Ascending aorta (tissue), 2 donors: ENCODE measurements around the gene MCM9. TPM values are rescaled to one million over a fixed set of nuclear protein-coding genes. Genes with fewer than 3 reads are reported as not detected.
"Not testable (repeated sequence)": the region's sequence is repeated elsewhere in the genome, so short reads cannot be mapped to it uniquely, and the experiment has no call there.

Source experiments
- DNase-seq, 2 donors: peaks; one replicate each; pipeline ENCODE4 v3.0.0-alpha.2; 2019; ENCODE audit warnings: low spot score in 2 of 2
- H3K27ac ChIP-seq, 2 donors: fragments of 200-600 bp; sonication (generic); one replicate each; pipeline ENCODE4 v1.5.1; 2016 to 2017; ENCODE audit warnings: mild to moderate bottlenecking in 1 of 2
- H3K27me3 ChIP-seq: fragments of 200-600 bp; sonication (generic); one replicate; pipeline ENCODE4 v1.5.1; 2017
- H3K36me3 ChIP-seq, 2 donors: fragments of 200-600 bp; sonication (generic); one replicate each; pipeline ENCODE4 v1.5.1; 2016
- H3K4me1 ChIP-seq, 2 donors: fragments of 200-600 bp; sonication (generic); one replicate each; pipeline ENCODE4 v1.5.1; 2016 to 2017; ENCODE audit warnings: mild to moderate bottlenecking in 1 of 2
- H3K4me3 ChIP-seq, 2 donors: fragments of 200-600 bp; sonication (generic); one replicate each; pipeline ENCODE4 v1.5.1; 2016 to 2017; ENCODE audit warnings: mild to moderate bottlenecking in 1 of 2
- H3K9me3 ChIP-seq, 2 donors: fragments of 200-600 bp; sonication (generic); one replicate each; pipeline ENCODE4 v1.5.1; 2016
- intact Hi-C: fragments of 100-400 bp; cut with DNase I; formaldehyde crosslinking; loops from one replicate; pipeline ENCODE4 v1.15.1; 2023
- total RNA-seq: library from RNA; depleted of rRNA; stranded (reverse); fragments of >200 nt; gene quantifications from one replicate; pipeline ENCODE4 v1.1.0, GENCODE V29; 2016
- TF ChIP-seq, protein P1 (sequence below), 3 experiments: fragments of 200-600 bp in 2 of 3; fragments of 450-650 bp in 1 of 3; sonication (generic) in 2 of 3; IDR thresholded peaks; one replicate each; pipeline ENCODE4 v1.5.1; 2016 to 2019; ENCODE audit warnings: antibody characterized with exemption in 3 of 3, mild to moderate bottlenecking in 1 of 3, moderate library complexity in 1 of 3

The MCM9 gene
- total RNA-seq, 1 donor from 2014 or later, result 5.5 TPM

DNA sequence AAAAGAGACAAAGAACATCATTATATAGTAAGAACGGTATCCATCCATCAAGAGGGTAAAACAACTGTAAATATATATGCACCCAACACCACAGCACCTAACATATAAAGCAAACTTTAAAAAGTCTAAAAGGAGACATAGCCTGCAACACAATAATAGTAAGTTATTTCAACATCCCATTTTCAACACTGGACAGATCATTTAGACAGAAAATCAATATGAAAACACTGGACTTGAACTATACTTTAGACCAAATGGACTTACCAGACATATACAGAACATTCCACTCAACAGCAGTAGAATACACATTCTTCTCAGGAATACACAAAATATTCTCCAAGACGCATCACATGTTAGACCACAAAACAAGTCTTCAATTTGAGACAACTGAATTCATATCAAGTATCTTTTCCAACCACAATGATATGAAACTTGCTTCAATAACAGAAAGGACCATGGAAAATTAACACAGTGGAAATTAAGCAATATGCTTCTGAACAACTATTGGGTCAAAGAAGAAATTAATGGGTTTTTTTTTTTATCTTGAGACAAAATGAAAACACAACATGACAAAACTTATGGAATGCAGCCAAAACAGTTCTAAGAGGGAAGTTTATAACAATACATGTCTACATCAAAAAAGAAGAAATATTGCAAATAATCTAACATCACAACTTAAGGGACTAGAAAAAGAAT, 64.9 kb downstream of the MCM9 start:
- TF ChIP-seq, protein P1, sequence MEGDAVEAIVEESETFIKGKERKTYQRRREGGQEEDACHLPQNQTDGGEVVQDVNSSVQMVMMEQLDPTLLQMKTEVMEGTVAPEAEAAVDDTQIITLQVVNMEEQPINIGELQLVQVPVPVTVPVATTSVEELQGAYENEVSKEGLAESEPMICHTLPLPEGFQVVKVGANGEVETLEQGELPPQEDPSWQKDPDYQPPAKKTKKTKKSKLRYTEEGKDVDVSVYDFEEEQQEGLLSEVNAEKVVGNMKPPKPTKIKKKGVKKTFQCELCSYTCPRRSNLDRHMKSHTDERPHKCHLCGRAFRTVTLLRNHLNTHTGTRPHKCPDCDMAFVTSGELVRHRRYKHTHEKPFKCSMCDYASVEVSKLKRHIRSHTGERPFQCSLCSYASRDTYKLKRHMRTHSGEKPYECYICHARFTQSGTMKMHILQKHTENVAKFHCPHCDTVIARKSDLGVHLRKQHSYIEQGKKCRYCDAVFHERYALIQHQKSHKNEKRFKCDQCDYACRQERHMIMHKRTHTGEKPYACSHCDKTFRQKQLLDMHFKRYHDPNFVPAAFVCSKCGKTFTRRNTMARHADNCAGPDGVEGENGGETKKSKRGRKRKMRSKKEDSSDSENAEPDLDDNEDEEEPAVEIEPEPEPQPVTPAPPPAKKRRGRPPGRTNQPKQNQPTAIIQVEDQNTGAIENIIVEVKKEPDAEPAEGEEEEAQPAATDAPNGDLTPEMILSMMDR (IDR thresholded peaks at IDR 0.05), result no peak
- no peak for DNase-seq
- Histone ChIP-seq H3K27ac (no peak overlapping the region), H3K9me3 (peaks cover 0 to 3% of the 10 kb centered on the region in 2 donors), H3K4me3 (no peak overlapping the region), H3K4me1 (no peaks in the 10 kb centered on the region), H3K36me3 (no peaks in the 10 kb centered on the region), H3K27me3 (no peaks in the 10 kb centered on the region)
- intact Hi-C loops, result no loop called here

DNA sequence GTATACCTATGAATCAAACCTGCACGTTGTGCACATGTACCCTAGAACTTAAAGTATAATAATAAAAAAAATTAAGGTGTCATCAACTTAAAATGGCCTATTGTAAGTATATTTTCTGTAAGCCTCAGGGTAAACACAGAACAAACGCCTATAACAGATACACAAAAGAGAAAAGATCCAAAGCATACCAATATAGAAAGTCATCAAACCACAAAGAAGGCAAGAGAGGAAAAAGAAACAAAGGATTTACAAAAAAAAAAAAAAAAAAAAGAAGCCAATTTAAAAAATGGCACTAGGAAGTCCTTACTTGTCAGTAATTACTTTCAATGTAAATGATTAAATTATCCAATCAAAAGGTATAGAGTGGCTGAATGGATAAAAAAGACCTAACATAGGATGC, 65.6 kb downstream of the MCM9 start:
- Histone ChIP-seq H3K4me1 (no peaks in the 10 kb centered on the region), H3K27ac (no peak overlapping the region), H3K9me3 (peaks cover 0 to 3% of the 10 kb centered on the region in 2 donors), H3K27me3 (no peaks in the 10 kb centered on the region), H3K36me3 (no peaks in the 10 kb centered on the region), H3K4me3 (no peak overlapping the region)
- DNase-seq, result no peak
- TF ChIP-seq, protein P1 (IDR thresholded peaks at IDR 0.05), result no peak
- intact Hi-C loops, result no loop called here

DNA sequence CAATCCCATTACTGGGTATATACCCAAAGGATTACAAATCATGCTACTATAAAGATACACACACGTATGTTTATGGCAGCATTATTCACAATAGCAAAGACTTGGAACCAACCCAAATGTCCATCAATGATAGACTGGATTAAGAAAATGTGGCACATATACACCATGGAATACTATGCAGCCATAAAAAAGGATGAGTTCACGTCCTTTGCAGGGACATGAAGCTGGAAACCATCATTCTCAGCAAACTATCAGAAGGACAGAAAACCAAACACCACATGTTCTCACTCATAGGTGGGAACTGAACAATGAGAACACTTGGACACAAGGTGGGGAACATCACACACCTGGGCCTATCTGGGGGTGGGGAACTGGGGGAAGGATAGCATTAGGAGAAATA, 66.1 kb downstream of the MCM9 start:
- H3K36me3 ChIP-seq, H3K27ac ChIP-seq, DNase-seq, H3K4me3 ChIP-seq, H3K9me3 ChIP-seq, H3K4me1 ChIP-seq, intact Hi-C loops, H3K27me3 ChIP-seq: not testable (repeated sequence)

DNA sequence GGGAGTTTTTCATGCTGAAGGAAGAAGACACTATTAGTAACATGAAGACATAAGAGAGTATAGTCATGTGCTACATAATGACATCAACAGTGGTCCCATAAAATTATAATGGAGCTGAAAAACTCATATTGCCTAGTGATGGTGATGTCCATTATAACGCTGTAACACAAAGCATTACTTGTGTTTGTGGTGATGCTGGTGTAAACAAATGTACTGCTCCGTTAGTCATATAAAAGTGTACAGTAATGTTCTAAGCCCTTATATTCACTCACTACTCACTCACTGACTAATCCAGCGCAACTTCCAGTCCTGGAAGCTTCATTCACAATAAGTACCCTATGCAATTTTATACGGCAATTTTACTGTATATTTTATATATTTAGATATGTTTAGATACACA, 67.8 kb downstream of the MCM9 start:
- DNase-seq, result no peak
- intact Hi-C loops, result no loop called here
- Histone ChIP-seq H3K9me3 (peaks cover 0 to 3% of the 10 kb centered on the region in 2 donors), H3K36me3 (no peaks in the 10 kb centered on the region), H3K27ac (no peak overlapping the region), H3K4me3 (no peak overlapping the region), H3K27me3 (no peaks in the 10 kb centered on the region), H3K4me1 (no peaks in the 10 kb centered on the region)
- TF ChIP-seq, protein P1 (IDR thresholded peaks at IDR 0.05), result no peak

DNA sequence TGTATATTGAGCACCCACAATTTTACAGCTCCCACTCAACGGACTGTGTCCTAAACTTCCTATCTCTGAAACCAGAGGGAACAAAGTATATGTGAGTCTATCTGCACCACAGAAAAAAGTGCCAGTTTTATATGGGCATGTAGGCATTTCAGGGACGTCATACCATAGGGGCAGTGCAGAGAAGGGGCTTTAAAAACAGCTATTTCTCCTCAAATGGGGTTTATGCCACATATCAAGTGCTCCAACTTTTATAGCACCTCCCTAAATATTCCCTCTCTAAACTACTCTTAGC, 69.9 kb downstream of the MCM9 start:
- peaks cover 0 to 3% of the 10 kb centered on the region in 2 donors for H3K9me3 ChIP-seq

DNA sequence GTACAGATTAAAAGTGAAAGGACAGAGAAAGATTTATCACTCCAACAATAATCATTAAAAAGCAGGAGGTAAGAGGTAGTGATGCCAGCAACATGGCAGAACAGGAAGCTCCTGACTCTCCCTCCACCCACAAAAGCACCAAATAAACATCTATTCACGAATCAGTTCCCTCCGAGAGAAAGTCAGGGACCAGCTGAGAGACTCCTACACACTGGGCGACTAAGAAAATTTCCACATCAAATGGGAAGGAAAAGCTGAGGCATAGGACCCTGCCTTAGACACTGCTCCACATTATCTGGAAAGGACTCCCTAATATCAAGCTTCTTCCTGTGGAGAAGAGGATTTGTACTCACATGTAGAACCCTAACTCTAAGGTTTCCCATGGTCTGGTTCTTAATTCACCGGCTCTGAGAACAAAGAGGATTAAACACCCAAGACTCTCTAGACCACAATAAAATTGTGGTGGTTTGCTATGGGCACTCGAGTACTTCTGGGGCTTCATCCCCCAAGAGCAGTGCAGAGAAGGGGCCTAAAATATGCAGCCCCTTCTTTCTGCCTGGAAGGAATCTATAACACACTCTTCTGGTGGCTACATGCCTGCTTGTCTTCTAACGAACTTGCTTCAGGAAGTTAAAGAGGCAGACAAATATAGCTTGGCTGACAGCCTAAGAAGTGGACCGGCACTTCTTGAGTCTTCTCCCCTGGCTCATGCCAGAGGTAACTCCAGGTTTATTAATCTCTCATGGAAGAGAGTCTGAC, 70.4 kb downstream of the MCM9 start:
- intact Hi-C loops, result no loop called here
- TF ChIP-seq, protein P1 (IDR thresholded peaks at IDR 0.05), result no peak
- Histone ChIP-seq H3K9me3 (peaks cover 0 to 3% of the 10 kb centered on the region in 2 donors), H3K27me3 (no peaks in the 10 kb centered on the region), H3K4me1 (no peaks in the 10 kb centered on the region), H3K4me3 (no peak overlapping the region), H3K36me3 (no peaks in the 10 kb centered on the region), H3K27ac (no peak overlapping the region)
- DNase-seq, result no peak

More for the DNA sequence above, 69.9 kb downstream of the MCM9 start:
- Histone ChIP-seq H3K27ac (no peak overlapping the region), H3K4me1 (no peaks in the 10 kb centered on the region), H3K4me3 (no peak overlapping the region), H3K36me3 (no peaks in the 10 kb centered on the region), H3K27me3 (no peaks in the 10 kb centered on the region)
- TF ChIP-seq, protein P1 (IDR thresholded peaks at IDR 0.05), result no peak
- intact Hi-C loops, result no loop called here
- DNase-seq, result no peak
